HG03354 (cell line): ENCODE measurements around the gene IL21R.
"Not testable (repeated sequence)": the region's sequence is repeated elsewhere in the genome, so short reads cannot be mapped to it uniquely, and the experiment has no call there.

ENCODE experiments used
- ATAC-seq: cut with Tn5 transposase; IDR thresholded peaks from one replicate; pipeline ENCODE4 v1.9.1; 2021; ENCODE audit warnings: mild to moderate bottlenecking; ENCODE audit not compliant: unreplicated experiment, poor library complexity, severe bottlenecking

IL21R gene

GRCh38 chr16:27421961-27422740 is 20.2 kb downstream of the IL21R start:
- ATAC-seq = no peak

- ATAC-seq = no peak
These were observed 23.0 kb downstream of the IL21R start for GRCh38 chr16:27424772-27425498.

GRCh38 chr16:27425961-27426360 is 24.0 kb downstream of the IL21R start:
- no peak for ATAC-seq

- ATAC-seq = peak; percentile 82
These were observed 24.7 kb downstream of the IL21R start for GRCh38 chr16:27426423-27427408.

- ATAC-seq = no peak
These were observed 25.6 kb downstream of the IL21R start for GRCh38 chr16:27427538-27427937.

- ATAC-seq = no peak
These were observed 26.2 kb downstream of the IL21R start for GRCh38 chr16:27428026-27428785.

GRCh38 chr16:27429330-27429871 is 27.4 kb downstream of the IL21R start:
- ATAC-seq = no peak

- ATAC-seq = no peak
These were observed 28.0 kb downstream of the IL21R start for GRCh38 chr16:27429981-27430441.

- ATAC-seq = no peak
These were observed 28.5 kb downstream of the IL21R start for GRCh38 chr16:27430512-27430911.

- ATAC-seq = peak; percentile 37
These were observed 29.0 kb downstream of the IL21R start for GRCh38 chr16:27430923-27431484.

- ATAC-seq = no peak
These were observed 30.0 kb downstream of the IL21R start for GRCh38 chr16:27431773-27432532.

GRCh38 chr16:27432558-27432957 is 30.6 kb downstream of the IL21R start:
- ATAC-seq = no peak

GRCh38 chr16:27433191-27433590 is 31.2 kb downstream of the IL21R start:
- not testable (repeated sequence) for ATAC-seq

- no peak for ATAC-seq
These were observed 31.7 kb downstream of the IL21R start for GRCh38 chr16:27433636-27434035.

GRCh38 chr16:27434141-27435051 is 32.4 kb downstream of the IL21R start:
- no peak for ATAC-seq

- not testable (repeated sequence) for ATAC-seq
These were observed 33.2 kb downstream of the IL21R start for GRCh38 chr16:27435146-27435545.

GRCh38 chr16:27436065-27436464 is 34.1 kb downstream of the IL21R start:
- ATAC-seq = no peak
